ENCODE measurements around the gene COX7B2.

Gene COX7B2

GRCh38 chr4:46830971-46831454, 78.0 kb downstream of the COX7B2 start:
- no peak overlapping the region for H3K4me3 ChIP-seq (ENCODE audit: low read depth in 1 of 2, low read length in 2 of 2)
- no peaks in the 10 kb centered on the region for H3K27me3 ChIP-seq (ENCODE audit: control insufficient read depth in 1 of 2, insufficient read depth in 2 of 2, low read length in 2 of 2)
- H3K4me1 ChIP-seq (ENCODE audit: insufficient read depth, low read length), result no peaks in the 10 kb centered on the region
- H3K36me3 ChIP-seq (ENCODE audit: insufficient read depth, low read length), result no peaks in the 10 kb centered on the region
- H3K9ac ChIP-seq (ENCODE audit: low read length), result no peak overlapping the region
- H3K27ac ChIP-seq (ENCODE audit: low read depth, low read length), result no peak overlapping the region
- no peaks in the 10 kb centered on the region for H3K9me3 ChIP-seq (ENCODE audit: low read length)

- H3K36me3 ChIP-seq (ENCODE audit: insufficient read depth, low read length), result no peaks in the 10 kb centered on the region
- H3K27ac ChIP-seq (ENCODE audit: low read depth, low read length), result no peak overlapping the region
- no peaks in the 10 kb centered on the region for H3K9me3 ChIP-seq (ENCODE audit: low read length)
- H3K27me3 ChIP-seq (ENCODE audit: control insufficient read depth in 1 of 2, insufficient read depth in 2 of 2, low read length in 2 of 2), result no peaks in the 10 kb centered on the region
- no peaks in the 10 kb centered on the region for H3K4me1 ChIP-seq (ENCODE audit: insufficient read depth, low read length)
- no peak overlapping the region for H3K4me3 ChIP-seq (ENCODE audit: low read depth in 1 of 2, low read length in 2 of 2)
- H3K9ac ChIP-seq (ENCODE audit: low read length), result no peak overlapping the region
Observed at GRCh38 chr4:46820154-46820553, 88.9 kb downstream of the COX7B2 start.

- H3K9ac ChIP-seq (ENCODE audit: low read length), result no peak overlapping the region
- H3K27me3 ChIP-seq (ENCODE audit: control insufficient read depth in 1 of 2, insufficient read depth in 2 of 2, low read length in 2 of 2), result no peaks in the 10 kb centered on the region
- no peaks in the 10 kb centered on the region for H3K4me1 ChIP-seq (ENCODE audit: insufficient read depth, low read length)
Observed at GRCh38 chr4:46819095-46819494, 90.0 kb downstream of the COX7B2 start.

GRCh38 chr4:46818604-46819003, 90.4 kb downstream of the COX7B2 start:
- Histone ChIP-seq H3K27ac (ENCODE audit: low read depth, low read length) (no peak overlapping the region), H3K9ac (ENCODE audit: low read length) (no peak overlapping the region), H3K27me3 (ENCODE audit: control insufficient read depth in 1 of 2, insufficient read depth in 2 of 2, low read length in 2 of 2) (no peaks in the 10 kb centered on the region), H3K36me3 (ENCODE audit: insufficient read depth, low read length) (no peaks in the 10 kb centered on the region), H3K9me3 (ENCODE audit: low read length) (no peaks in the 10 kb centered on the region), H3K4me1 (ENCODE audit: insufficient read depth, low read length) (no peaks in the 10 kb centered on the region), H3K4me3 (ENCODE audit: low read depth in 1 of 2, low read length in 2 of 2) (no peak overlapping the region)

More at GRCh38 chr4:46819095-46819494, 90.0 kb downstream of the COX7B2 start:
- H3K36me3 ChIP-seq (ENCODE audit: insufficient read depth, low read length), result no peaks in the 10 kb centered on the region
- no peak overlapping the region for H3K27ac ChIP-seq (ENCODE audit: low read depth, low read length)
- no peak overlapping the region for H3K4me3 ChIP-seq (ENCODE audit: low read depth in 1 of 2, low read length in 2 of 2)
- H3K9me3 ChIP-seq (ENCODE audit: low read length), result no peaks in the 10 kb centered on the region

GRCh38 chr4:46817806-46818205, 91.2 kb downstream of the COX7B2 start:
- Histone ChIP-seq H3K4me3 (ENCODE audit: low read depth in 1 of 2, low read length in 2 of 2) (no peak overlapping the region), H3K27me3 (ENCODE audit: control insufficient read depth in 1 of 2, insufficient read depth in 2 of 2, low read length in 2 of 2) (no peaks in the 10 kb centered on the region), H3K4me1 (ENCODE audit: insufficient read depth, low read length) (no peaks in the 10 kb centered on the region), H3K36me3 (ENCODE audit: insufficient read depth, low read length) (no peaks in the 10 kb centered on the region), H3K9ac (ENCODE audit: low read length) (no peak overlapping the region), H3K27ac (ENCODE audit: low read depth, low read length) (no peak overlapping the region), H3K9me3 (ENCODE audit: low read length) (no peaks in the 10 kb centered on the region)

GRCh38 chr4:46804781-46805413, 104.1 kb downstream of the COX7B2 start:
- no peaks in the 10 kb centered on the region for H3K27me3 ChIP-seq (ENCODE audit: control insufficient read depth in 1 of 2, insufficient read depth in 2 of 2, low read length in 2 of 2)
- no peak overlapping the region for H3K4me3 ChIP-seq (ENCODE audit: low read depth in 1 of 2, low read length in 2 of 2)
- no peak overlapping the region for H3K9ac ChIP-seq (ENCODE audit: low read length)
- H3K4me1 ChIP-seq (ENCODE audit: insufficient read depth, low read length), result no peaks in the 10 kb centered on the region
- H3K9me3 ChIP-seq (ENCODE audit: low read length), result no peaks in the 10 kb centered on the region
- H3K36me3 ChIP-seq (ENCODE audit: insufficient read depth, low read length), result no peaks in the 10 kb centered on the region
- H3K27ac ChIP-seq (ENCODE audit: low read depth, low read length), result no peak overlapping the region

GRCh38 chr4:46793036-46793435, 116.0 kb downstream of the COX7B2 start:
- Histone ChIP-seq H3K36me3 (ENCODE audit: insufficient read depth, low read length) (no peaks in the 10 kb centered on the region), H3K9me3 (ENCODE audit: low read length) (no peaks in the 10 kb centered on the region), H3K4me1 (ENCODE audit: insufficient read depth, low read length) (no peaks in the 10 kb centered on the region), H3K4me3 (ENCODE audit: low read depth in 1 of 2, low read length in 2 of 2) (no peak overlapping the region), H3K27ac (ENCODE audit: low read depth, low read length) (no peak overlapping the region), H3K9ac (ENCODE audit: low read length) (no peak overlapping the region), H3K27me3 (ENCODE audit: control insufficient read depth in 1 of 2, insufficient read depth in 2 of 2, low read length in 2 of 2) (no peaks in the 10 kb centered on the region)

- Histone ChIP-seq H3K36me3 (ENCODE audit: insufficient read depth, low read length) (no peaks in the 10 kb centered on the region), H3K27ac (ENCODE audit: low read depth, low read length) (no peak overlapping the region)
Observed at GRCh38 chr4:46781434-46782092, 127.5 kb downstream of the COX7B2 start.

GRCh38 chr4:46765465-46765864, 143.6 kb downstream of the COX7B2 start:
- Histone ChIP-seq H3K36me3 (ENCODE audit: insufficient read depth, low read length) (no peaks in the 10 kb centered on the region), H3K4me3 (ENCODE audit: low read depth in 1 of 2, low read length in 2 of 2) (no peak overlapping the region), H3K27me3 (ENCODE audit: control insufficient read depth in 1 of 2, insufficient read depth in 2 of 2, low read length in 2 of 2) (no peaks in the 10 kb centered on the region), H3K27ac (ENCODE audit: low read depth, low read length) (no peak overlapping the region), H3K9me3 (ENCODE audit: low read length) (no peaks in the 10 kb centered on the region), H3K9ac (ENCODE audit: low read length) (no peak overlapping the region), H3K4me1 (ENCODE audit: insufficient read depth, low read length) (no peaks in the 10 kb centered on the region)

More at GRCh38 chr4:46781434-46782092, 127.5 kb downstream of the COX7B2 start:
- Histone ChIP-seq H3K4me1 (ENCODE audit: insufficient read depth, low read length) (no peaks in the 10 kb centered on the region), H3K4me3 (ENCODE audit: low read depth in 1 of 2, low read length in 2 of 2) (no peak overlapping the region), H3K27me3 (ENCODE audit: control insufficient read depth in 1 of 2, insufficient read depth in 2 of 2, low read length in 2 of 2) (no peaks in the 10 kb centered on the region), H3K9ac (ENCODE audit: low read length) (no peak overlapping the region), H3K9me3 (ENCODE audit: low read length) (no peaks in the 10 kb centered on the region)

- Histone ChIP-seq H3K9me3 (ENCODE audit: low read length) (no peaks in the 10 kb centered on the region), H3K9ac (ENCODE audit: low read length) (no peak overlapping the region), H3K27ac (ENCODE audit: low read depth, low read length) (no peak overlapping the region), H3K27me3 (ENCODE audit: control insufficient read depth in 1 of 2, insufficient read depth in 2 of 2, low read length in 2 of 2) (no peaks in the 10 kb centered on the region), H3K4me3 (ENCODE audit: low read depth in 1 of 2, low read length in 2 of 2) (no peak overlapping the region), H3K36me3 (ENCODE audit: insufficient read depth, low read length) (no peaks in the 10 kb centered on the region), H3K4me1 (ENCODE audit: insufficient read depth, low read length) (no peaks in the 10 kb centered on the region)
Observed at GRCh38 chr4:46730075-46730474, 179.0 kb downstream of the COX7B2 start.

- H3K27me3 ChIP-seq (ENCODE audit: control insufficient read depth in 1 of 2, insufficient read depth in 2 of 2, low read length in 2 of 2), result no peaks in the 10 kb centered on the region
- no peaks in the 10 kb centered on the region for H3K36me3 ChIP-seq (ENCODE audit: insufficient read depth, low read length)
- no peaks in the 10 kb centered on the region for H3K9me3 ChIP-seq (ENCODE audit: low read length)
- H3K4me1 ChIP-seq (ENCODE audit: insufficient read depth, low read length), result no peaks in the 10 kb centered on the region
- no peak overlapping the region for H3K27ac ChIP-seq (ENCODE audit: low read depth, low read length)
- H3K4me3 ChIP-seq (ENCODE audit: low read depth in 1 of 2, low read length in 2 of 2), result no peak overlapping the region
- H3K9ac ChIP-seq (ENCODE audit: low read length), result no peak overlapping the region
Observed at GRCh38 chr4:46720055-46720454, 189.0 kb downstream of the COX7B2 start.

GRCh38 chr4:46717950-46718349, 191.1 kb downstream of the COX7B2 start:
- Histone ChIP-seq H3K9me3 (ENCODE audit: low read length) (no peaks in the 10 kb centered on the region), H3K27ac (ENCODE audit: low read depth, low read length) (no peak overlapping the region), H3K4me1 (ENCODE audit: insufficient read depth, low read length) (no peaks in the 10 kb centered on the region), H3K4me3 (ENCODE audit: low read depth in 1 of 2, low read length in 2 of 2) (no peak overlapping the region), H3K36me3 (ENCODE audit: insufficient read depth, low read length) (no peaks in the 10 kb centered on the region), H3K27me3 (ENCODE audit: control insufficient read depth in 1 of 2, insufficient read depth in 2 of 2, low read length in 2 of 2) (no peaks in the 10 kb centered on the region), H3K9ac (ENCODE audit: low read length) (no peak overlapping the region)

Measured in muscle layer of colon (tissue), 2 donors.